ENCODE data around the gene SLC25A42. TPM values are rescaled to one million over a fixed set of nuclear protein-coding genes. Genes with fewer than 3 reads are reported as not detected.
A peak's percentile ranks its signal among the peaks of the same experiment; 100 is the strongest.

SLC25A42 gene
- total and polyA plus RNA-seq, 2 of the 13 experiments (the other 11 are each of a cell fraction or from before 2014, with no cell fraction given): 12.8 to 18.3 TPM

GRCh38 chr19:19138109-19138981, 74.6 kb downstream of the SLC25A42 start, which contains the start of gene TMEM161A:
Gene TMEM161A (minus strand): TSS chr19:19138478. CDS start chr19:19138428, 50 bp downstream.
- no peaks in the 10 kb centered on the region for H3K9me3 ChIP-seq (ENCODE audit: low read length)
- in situ Hi-C loops (cut with HindIII; ENCODE audit: extremely low pct_ligation_motif_present, low pct_unique_long_range_greater_than_20kb) (loop anchor here (5.0 kb wide), 1 partner anchor 86 kb away; no protein-coding TSS in a partner anchor), intact Hi-C loops (cut with micrococcal nuclease; ENCODE audit: unreplicated experiment) (loop anchor here (2.0 to 5.0 kb wide), 4 partner anchors 34 to 86 kb away; partner anchors contain the start of genes MEF2B and SLC25A42)
- WGBS (ENCODE audit: low lambda C conversion rate): 8% methylated on average over 10 of the region's 42 CpGs
- no peaks in the 10 kb centered on the region for H4K20me1 ChIP-seq (ENCODE audit: insufficient read depth, low read length)
- peaks cover 14% of the 10 kb centered on the region for H3K4me1 ChIP-seq (ENCODE audit: insufficient read depth, low read length)
- peak within 1 kb of the TSS; percentile 90 for H3K9ac ChIP-seq (ENCODE audit: insufficient read depth, low read depth, low read length)
- DNase-seq (ENCODE audit: low spot score) (peak; percentile 96), FAIRE-seq (peak; percentile 98), ATAC-seq (peak; percentile 99)
- peak within 1 kb of the TSS; percentile 99 for H3K4me2 ChIP-seq (ENCODE audit: low read depth, low read length)
- H3K79me2 ChIP-seq (ENCODE audit: insufficient read depth, low read length): peaks cover 5% of the 10 kb centered on the region
- peak within 1 kb of the TSS; percentile 66 for H3K27ac ChIP-seq (ENCODE audit: extremely low read length, insufficient read depth, low read length)
- ChIA-PET POLR2A (no interaction called here), CTCF (ENCODE audit: low intra/inter-chr PET ratio, low total read pairs) (interaction anchor here (1.3 to 2.4 kb wide), 2 partner anchors 25 to 85 kb away, joined by 4 to 31 read pairs; no protein-coding TSS in a partner anchor)
- H3K4me3 ChIP-seq (replicated peaks in 1 of 3; ENCODE audit: insufficient read depth in 1 of 3, low read depth in 2 of 3, low read length in 3 of 3): peak within 1 kb of the TSS; percentile 67 to 80 (median 70)
- peak within 1 kb of the TSS; percentile 38 for H2AFZ ChIP-seq (ENCODE audit: low read length)
- H3K27me3 ChIP-seq (ENCODE audit: control insufficient read depth in 1 of 2, insufficient read depth in 2 of 2, low read length in 2 of 2): no peaks in the 10 kb centered on the region
- no peaks in the 10 kb centered on the region for H3K36me3 ChIP-seq (replicated peaks in 1 of 2; ENCODE audit: control insufficient read depth in 1 of 2, insufficient read depth in 2 of 2, low read length in 2 of 2)
- BruUV-seq (replicated peaks): no TSS peak
- TF ChIP-seq TFDP1 (CRISPR knock-in tag; IDR thresholded peaks at IDR 0.05; ENCODE audit: borderline replicate concordance): peak; percentile 88
- no peak for TF ChIP-seq SKIL (CRISPR knock-in tag; IDR thresholded peaks at IDR 0.05; ENCODE audit: borderline replicate concordance)
- no peak for TF ChIP-seq EHMT2 (IDR thresholded peaks at IDR 0.05; ENCODE audit: borderline replicate concordance, low read depth, low read length)
- TF ChIP-seq ATF4 (CRISPR knock-in tag; IDR thresholded peaks at IDR 0.05): no peak
- TF ChIP-seq PREB (CRISPR knock-in tag; IDR thresholded peaks at IDR 0.05): no peak
- TF ChIP-seq ZBTB21 (CRISPR knock-in tag; IDR thresholded peaks at IDR 0.05): no peak
- TF ChIP-seq ZNF468 (CRISPR knock-in tag; IDR thresholded peaks at IDR 0.05): no peak
- no peak for TF ChIP-seq TERF1 (CRISPR knock-in tag; IDR thresholded peaks at IDR 0.05)
- TF ChIP-seq ZFP1 (CRISPR knock-in tag; IDR thresholded peaks at IDR 0.05): no peak
- no peak; the same call in 1 of the 2 replicates for TF ChIP-seq PBX3 (CRISPR knock-in tag; IDR thresholded peaks at IDR 0.05; ENCODE audit: borderline replicate concordance)
- TF ChIP-seq ZBTB25 (CRISPR knock-in tag; IDR thresholded peaks at IDR 0.05): peak; percentile 42; the same call in 1 of the 2 replicates
- no peak for TF ChIP-seq GTF2F1 (IDR thresholded peaks at IDR 0.05; ENCODE audit: low read length)
- TF ChIP-seq ZBTB7B (CRISPR knock-in tag; IDR thresholded peaks at IDR 0.05): 0 out of 2 replicates have a peak, but pooled peaks have one; percentile 53

All from HepG2 (cell line).